Kidney (tissue), 14 donors: ENCODE results near the gene CNNM2. TPM values are rescaled to one million over a fixed set of nuclear protein-coding genes. Genes with fewer than 3 reads are reported as not detected.

Experiments used
- DNase-seq, 5 donors: peaks; one replicate each; pipeline ENCODE4 v3.0.0-alpha.2; 2013 to 2020
- FAIRE-seq: peaks from 2 replicates; lab custom pipeline; 2012; peaks lifted over from hg19 to GRCh38; lab: Jason Lieb, UNC
- H3K27ac ChIP-seq, 2 donors: one replicate each; pipeline ENCODE4 v1.7.0; 2013; ENCODE audit warnings: low read depth in 2 of 2, low read length in 2 of 2, inconsistent platforms in 1 of 2
- H3K27me3 ChIP-seq: one replicate; pipeline ENCODE4 v1.7.1; 2013; ENCODE audit warnings: low read length, inconsistent platforms; ENCODE audit not compliant: control insufficient read depth, insufficient read depth
- H3K36me3 ChIP-seq, 3 donors: one replicate each; pipeline versions ENCODE4 v1.7.0 to v1.7.1; 2013; ENCODE audit warnings: low read length in 3 of 3, control low read depth in 1 of 3, inconsistent platforms in 1 of 3; ENCODE audit not compliant: insufficient read depth in 3 of 3, control insufficient read depth in 2 of 3
- H3K4me1 ChIP-seq, 3 donors: one replicate each; pipeline versions ENCODE4 v1.7.0 to v1.7.1; 2013; ENCODE audit warnings: low read length in 3 of 3, inconsistent platforms in 1 of 3, low read depth in 1 of 3; ENCODE audit not compliant: control insufficient read depth in 2 of 3, insufficient read depth in 2 of 3
- H3K4me3 ChIP-seq, 3 donors: one replicate each; pipeline versions ENCODE4 v1.7.0 to v1.8.1; 2013; ENCODE audit warnings: low read length in 3 of 3, control low read depth in 1 of 3, inconsistent platforms in 1 of 3
- H3K9ac ChIP-seq, 3 donors: one replicate each; pipeline versions ENCODE4 v1.7.0 to v1.7.1; 2013; ENCODE audit warnings: low read length in 3 of 3, control low read depth in 1 of 3, inconsistent platforms in 1 of 3
- H3K9me3 ChIP-seq, 3 donors: one replicate each; pipeline versions ENCODE4 v1.7.0 to v1.7.1; 2013; ENCODE audit warnings: low read length in 3 of 3, control low read depth in 1 of 3, inconsistent platforms in 1 of 3; ENCODE audit not compliant: control insufficient read depth in 2 of 3, insufficient read depth in 1 of 3
- CTCF ChIP-seq: IDR thresholded peaks from 3 replicates; pipeline ENCODE4 v1.5.1; 2012; ENCODE audit warnings: mild to moderate bottlenecking, moderate library complexity, borderline replicate concordance; ENCODE audit not compliant: insufficient read depth; ENCODE audit errors: extremely low read depth
- intact Hi-C: fragments of 100-400 bp; cut with DNase I; formaldehyde crosslinking; loops from one replicate; pipeline ENCODE4 v1.11.1; 2022
- polyA plus RNA-seq: library from polyadenylated mRNA; stranded (reverse); fragments of 350-450 nt; fragmentation: Illumina TruSeq; extraction: RNeasy Lipid Tissue Mini Kit (QIAGEN cat#74804); gene quantifications from one replicate; pipeline ENCODE4 v1.2.3, GENCODE V29; 2014; ENCODE audit warnings: low read depth, low replicate concordance; ENCODE audit not compliant: insufficient read depth
- total RNA-seq: library from RNA; stranded (reverse); fragmentation: NEBNext Ultra II Directional; extraction: Animal tissue kit (Norgen Biotek cat#: 25700); gene quantifications from one replicate; pipeline ENCODE4 v1.2.1, GENCODE V29; 2021
- donor health status: control.
- donor health status: control.
- donor health status: control.
- donor health status: control.
- donor health status: control.
- donor health status: DM: yes; HTN: yes; CAD: no.
- donor health status: Normal renal cell carcinoma (clear cell type).

CNNM2 gene
- total and polyA plus RNA-seq, 2 donors from 2014 or later = 10.9 to 11.8 TPM

- DNase-seq (no peak), FAIRE-seq (no peak)
- H3K4me3 ChIP-seq = no peak overlapping the region
- no peaks in the 10 kb centered on the region for H3K27me3 ChIP-seq
- H3K9me3 ChIP-seq = no peaks in the 10 kb centered on the region
- H3K36me3 ChIP-seq = no peaks in the 10 kb centered on the region
- H3K27ac ChIP-seq = peak overlapping the region; percentile 37 to 40
- no peak overlapping the region for H3K9ac ChIP-seq
- no peak for TF ChIP-seq CTCF
- intact Hi-C loops = no loop called here
- peaks cover 2 to 14% (median 4%) of the 10 kb centered on the region in 3 donors for H3K4me1 ChIP-seq
These were observed 194.1 kb downstream of the CNNM2 start for GRCh38 chr10:103111918-103112877.

- Histone ChIP-seq H3K9me3 (no peaks in the 10 kb centered on the region), H3K27me3 (no peaks in the 10 kb centered on the region), H3K36me3 (no peaks in the 10 kb centered on the region), H3K27ac (no peak overlapping the region), H3K9ac (no peak overlapping the region), H3K4me3 (no peak overlapping the region), H3K4me1 (peaks cover 2 to 14% (median 4%) of the 10 kb centered on the region in 3 donors)
- intact Hi-C loops = no loop called here
- FAIRE-seq (no peak), DNase-seq (no peak)
- TF ChIP-seq CTCF = no peak
These were observed 196.8 kb downstream of the CNNM2 start for GRCh38 chr10:103114876-103115275.

DNA sequence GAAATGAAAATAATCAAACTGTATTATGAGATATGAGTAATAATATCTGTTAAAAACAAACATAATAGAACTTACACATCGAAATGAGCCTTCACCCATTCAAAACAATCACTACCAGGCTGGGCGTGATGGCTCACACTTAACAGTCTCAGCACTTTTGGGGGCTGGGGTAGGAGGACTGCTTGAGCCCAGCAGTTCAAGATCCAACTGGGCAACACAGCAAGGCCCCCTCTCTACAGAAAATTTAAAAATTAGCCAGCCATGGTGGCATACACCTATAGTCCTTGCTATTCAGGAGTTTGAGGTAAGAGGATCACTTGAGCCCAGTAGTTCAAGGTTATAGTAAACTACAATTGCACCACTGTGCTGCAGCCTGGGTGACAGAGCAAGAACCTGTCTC, 199.2 kb downstream of the CNNM2 start:
- Histone ChIP-seq H3K27me3 (no peaks in the 10 kb centered on the region), H3K27ac (no peak overlapping the region), H3K4me3 (no peak overlapping the region), H3K4me1 (peaks cover 0 to under 1% (median 0%) of the 10 kb centered on the region in 3 donors), H3K36me3 (no peaks in the 10 kb centered on the region), H3K9me3 (no peaks in the 10 kb centered on the region), H3K9ac (no peak overlapping the region)
- intact Hi-C loops = no loop called here
- no peak for TF ChIP-seq CTCF
- DNase-seq (no peak), FAIRE-seq (no peak)
